Activated T-cell treated with anti-CD3 and anti-CD28 coated beads, Interleukin-2, amount 50 U/mL, for 48 hours (primary cell): Measurements from ENCODE around the gene DOCK1.

Source experiments
- DNase-seq, 2 experiments: peaks; one replicate each; pipeline ENCODE4 v3.0.0-alpha.2; 2020

The DOCK1 gene

DNA sequence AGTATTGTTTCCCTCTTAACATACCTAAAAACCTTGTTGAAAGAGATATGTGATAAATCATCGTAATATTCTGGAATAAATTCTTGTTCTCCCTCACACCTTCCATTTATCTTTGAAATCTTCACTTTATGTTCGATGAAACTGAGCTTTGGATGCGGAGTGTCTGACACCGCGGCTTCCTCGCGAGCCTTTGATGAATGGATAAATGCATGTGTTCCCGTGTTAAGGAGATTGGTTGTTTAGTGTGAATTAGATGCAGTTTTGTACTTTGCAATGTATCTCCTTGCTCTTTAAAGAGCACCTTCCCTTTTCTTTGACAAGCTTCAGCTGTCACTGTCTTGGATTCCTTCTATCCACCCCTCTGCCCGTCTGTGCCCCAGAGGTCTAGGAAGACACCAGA is 138.1 kb downstream of the DOCK1 start:
- DNase-seq = no peak

DNA sequence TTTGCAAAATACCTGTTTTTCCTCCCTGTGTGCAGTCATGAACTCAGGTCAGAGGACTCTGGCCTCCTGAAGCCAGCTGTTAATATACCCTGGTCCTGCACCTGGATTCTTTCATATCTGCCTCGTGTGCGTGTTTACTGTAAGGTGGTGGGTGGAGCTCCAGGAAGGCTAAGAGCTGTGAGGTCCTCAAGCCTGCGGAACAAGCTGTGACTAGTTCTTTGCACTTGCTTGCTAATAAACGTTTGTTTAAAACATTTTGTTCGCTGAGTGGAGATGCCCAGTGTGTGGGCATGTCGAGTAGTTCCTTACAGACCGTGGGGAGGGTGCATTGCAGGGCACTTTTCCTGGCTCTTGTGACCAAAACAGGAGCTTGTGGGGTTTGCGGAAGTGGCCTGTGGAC is 139.0 kb downstream of the DOCK1 start:
- no peak for DNase-seq

GRCh38 chr10:127046975-127047877 is 142.0 kb downstream of the DOCK1 start:
- DNase-seq = no peak

- no peak for DNase-seq
Measured at GRCh38 chr10:127047878-127048238, 142.6 kb downstream of the DOCK1 start.

DNA sequence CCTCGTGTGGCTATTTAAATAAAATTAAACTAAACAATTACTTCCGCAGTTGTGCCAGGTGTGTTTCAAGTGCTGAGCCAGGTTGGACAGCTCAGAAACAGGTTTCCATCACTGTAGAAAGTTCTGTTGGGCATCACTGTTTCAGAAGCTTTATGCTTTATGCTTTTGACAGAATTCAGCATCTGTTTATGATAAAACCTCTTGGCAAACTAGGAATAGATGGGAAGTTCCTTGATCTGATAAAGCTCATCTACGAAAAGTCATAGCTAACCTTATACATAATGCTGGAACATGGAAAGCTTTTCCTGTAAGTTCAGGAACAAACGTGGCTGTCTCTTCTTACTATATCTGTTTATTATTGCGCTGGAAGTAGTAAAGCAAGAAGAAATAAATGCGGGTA is 143.4 kb downstream of the DOCK1 start:
- no peak for DNase-seq

GRCh38 chr10:127052001-127052400 is 146.8 kb downstream of the DOCK1 start:
- DNase-seq = no peak

DNA sequence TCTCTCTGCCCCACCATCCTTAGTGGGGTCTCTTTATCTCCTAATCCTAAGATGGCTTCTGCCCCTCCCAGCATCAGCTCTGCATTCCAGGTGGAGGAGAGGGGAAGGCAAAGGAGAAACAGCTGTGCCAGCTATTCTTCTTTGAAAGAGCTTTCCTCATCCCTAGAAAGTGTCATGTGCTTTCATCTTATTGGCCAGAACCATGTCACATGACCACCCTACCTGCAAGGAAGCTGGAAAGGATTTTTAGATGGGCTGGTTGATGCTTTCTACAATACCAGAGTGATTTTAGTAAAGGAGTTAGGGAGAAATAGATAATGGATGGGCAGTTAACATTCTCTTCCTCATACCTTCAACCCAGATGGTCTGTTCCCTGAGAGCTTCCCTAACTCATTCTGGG is 150.0 kb downstream of the DOCK1 start:
- no peak for DNase-seq

- no peak for DNase-seq
Measured at GRCh38 chr10:127059314-127059713, 154.1 kb downstream of the DOCK1 start.

- no peak for DNase-seq
Measured at GRCh38 chr10:127063762-127064161, 158.5 kb downstream of the DOCK1 start.

- DNase-seq = no peak
Measured at GRCh38 chr10:127064474-127064873, 159.2 kb downstream of the DOCK1 start.

DNA sequence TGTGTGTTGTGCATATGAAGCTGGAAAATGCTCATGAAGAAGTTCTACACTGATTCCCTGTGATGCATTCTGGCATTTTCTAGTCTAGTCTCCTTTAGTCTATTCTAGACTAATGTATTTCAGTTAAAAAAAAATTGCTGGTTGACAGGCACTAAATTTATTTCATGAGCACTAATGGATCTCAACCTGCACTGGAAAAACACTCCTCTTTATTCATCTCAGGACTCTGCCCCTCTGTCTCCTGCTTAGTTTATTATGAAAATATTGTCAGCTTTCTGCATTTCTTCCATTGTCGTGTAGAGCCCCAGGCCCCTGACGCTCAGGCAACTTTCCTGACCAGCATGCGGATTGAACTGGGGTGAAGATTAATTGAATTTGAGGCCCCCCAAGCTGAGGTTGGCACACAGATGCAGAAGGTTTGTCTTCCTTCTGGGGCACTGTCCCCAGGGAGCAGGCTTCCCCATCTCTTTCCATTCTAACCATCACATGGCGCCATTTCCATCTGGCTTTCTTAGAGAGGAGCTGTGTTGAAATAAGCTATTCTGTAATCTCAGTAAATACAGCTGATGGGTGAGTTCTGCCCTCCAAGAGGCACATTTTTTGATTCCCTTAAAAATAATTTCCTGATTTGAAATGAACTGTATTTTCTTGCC is 162.4 kb downstream of the DOCK1 start:
- no peak for DNase-seq

- no peak for DNase-seq
Measured at GRCh38 chr10:127068485-127068884, 163.3 kb downstream of the DOCK1 start.

DNA sequence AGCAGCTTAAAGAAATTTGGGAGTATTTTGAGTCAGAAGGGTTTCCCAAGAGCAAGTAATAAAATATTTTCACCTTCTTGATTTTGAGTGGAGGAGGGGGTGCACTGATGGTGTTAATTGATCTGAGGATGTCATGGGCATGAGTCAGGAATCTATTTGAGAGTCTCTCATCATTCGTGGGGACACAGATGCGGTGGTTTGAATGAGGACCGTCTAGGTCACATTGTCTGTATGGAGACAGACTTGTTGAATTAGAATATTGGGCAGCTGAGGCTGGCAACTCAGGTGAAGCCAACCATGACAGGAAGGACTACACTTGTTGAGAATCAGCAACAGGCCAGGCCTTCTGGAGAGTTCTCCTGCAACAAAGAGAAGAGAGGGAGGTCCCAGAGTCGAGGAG is 164.2 kb downstream of the DOCK1 start:
- DNase-seq = no peak

GRCh38 chr10:127071126-127071525 is 165.9 kb downstream of the DOCK1 start:
- DNase-seq = no peak

GRCh38 chr10:127073666-127074065 is 168.4 kb downstream of the DOCK1 start:
- DNase-seq = no peak

- DNase-seq = no peak
Measured at GRCh38 chr10:127079392-127079791, 174.2 kb downstream of the DOCK1 start.

- DNase-seq = no peak
Measured at GRCh38 chr10:127080317-127080716, 175.1 kb downstream of the DOCK1 start.

DNA sequence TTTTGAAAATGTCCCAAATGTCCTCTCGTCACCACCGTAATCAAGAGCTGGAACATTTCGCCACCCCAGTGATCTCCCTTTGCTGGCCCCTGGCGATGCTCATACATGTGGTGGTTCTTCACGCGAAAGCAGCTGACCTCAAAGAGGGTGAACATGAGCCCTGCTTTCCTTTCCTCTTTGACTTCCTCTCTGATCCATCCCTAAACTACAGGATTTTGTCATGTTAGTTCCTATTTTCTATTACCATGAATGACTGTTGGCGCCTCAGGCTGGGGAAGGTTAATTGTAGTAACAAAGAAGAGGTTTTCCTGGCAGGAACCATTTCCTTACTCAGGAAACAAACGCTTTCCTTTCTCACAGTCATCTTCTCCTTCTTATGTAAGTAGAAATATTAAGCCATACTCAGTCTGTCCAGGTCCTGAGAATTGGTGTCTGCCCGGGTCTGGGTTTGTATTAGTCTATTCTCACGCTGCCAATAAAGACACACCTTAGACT is 176.7 kb downstream of the DOCK1 start:
- no peak for DNase-seq

GRCh38 chr10:127082651-127083050 is 177.4 kb downstream of the DOCK1 start:
- no peak for DNase-seq

- no peak for DNase-seq
Measured at GRCh38 chr10:127085957-127086356, 180.7 kb downstream of the DOCK1 start.

GRCh38 chr10:127088908-127089307 is 183.7 kb downstream of the DOCK1 start:
- no peak for DNase-seq

- DNase-seq = no peak
Measured at GRCh38 chr10:127089446-127089845, 184.2 kb downstream of the DOCK1 start.

- no peak for DNase-seq
Measured at GRCh38 chr10:127090138-127090537, 184.9 kb downstream of the DOCK1 start.

DNA sequence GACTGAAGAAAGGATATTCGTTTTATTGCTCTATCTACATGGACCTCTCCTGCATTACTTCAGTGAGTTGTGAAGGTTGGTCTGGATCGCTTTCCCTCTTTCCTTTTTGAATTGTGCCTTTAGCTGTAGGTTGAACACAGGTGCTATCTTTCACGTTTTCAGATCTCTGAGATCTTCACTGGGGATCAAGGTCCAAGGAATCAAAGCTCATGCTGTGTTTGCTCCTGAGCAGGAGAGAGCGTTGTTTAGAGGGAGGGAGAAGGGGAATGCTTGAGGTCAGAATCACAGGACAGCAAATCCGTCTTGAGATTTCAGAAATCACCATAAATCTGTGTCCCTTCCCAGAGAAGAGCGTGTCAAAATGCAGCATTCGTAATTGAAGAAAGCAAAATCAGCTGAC is 186.1 kb downstream of the DOCK1 start:
- no peak for DNase-seq
